ENCODE data around the gene UBE2E3.
"Not testable (repeated sequence)": the region's sequence is repeated elsewhere in the genome, so short reads cannot be mapped to it uniquely, and the experiment has no call there.

Gene UBE2E3

GRCh38 chr2:181025004-181025403 is 44.6 kb downstream of the UBE2E3 start:
- DNase-seq (ENCODE audit: low spot score in 2 of 2), result no peak
- ATAC-seq (ENCODE audit: low read depth), result no peak
- no peaks in the 10 kb centered on the region for H3K27me3 Mint-ChIP-seq
- H3K36me3 Mint-ChIP-seq, result peaks cover 5% of the 10 kb centered on the region
- peaks cover 8% of the 10 kb centered on the region for H3K4me1 Mint-ChIP-seq
- H3K27ac Mint-ChIP-seq, result no peak overlapping the region
- H3K9me3 Mint-ChIP-seq, result peaks cover 5% of the 10 kb centered on the region
- H3K4me3 Mint-ChIP-seq, result no peak overlapping the region

GRCh38 chr2:181036445-181036844 is 56.0 kb downstream of the UBE2E3 start:
- no peak overlapping the region for H3K4me3 Mint-ChIP-seq
- no peaks in the 10 kb centered on the region for H3K27me3 Mint-ChIP-seq
- peak overlapping the region; percentile 62 for H3K27ac Mint-ChIP-seq
- peaks cover 6% of the 10 kb centered on the region for H3K36me3 Mint-ChIP-seq
- H3K9me3 Mint-ChIP-seq, result no peaks in the 10 kb centered on the region
- peaks cover 14% of the 10 kb centered on the region for H3K4me1 Mint-ChIP-seq
- no peak for DNase-seq (ENCODE audit: low spot score in 2 of 2)
- no peak for ATAC-seq (ENCODE audit: low read depth)

GRCh38 chr2:181036848-181037603 is 56.6 kb downstream of the UBE2E3 start:
- peak overlapping the region; percentile 62 for H3K27ac Mint-ChIP-seq
- ATAC-seq (ENCODE audit: low read depth), result no peak
- no peak for DNase-seq (ENCODE audit: low spot score in 2 of 2)
- H3K4me3 Mint-ChIP-seq, result no peak overlapping the region
- H3K36me3 Mint-ChIP-seq, result peaks cover 5% of the 10 kb centered on the region
- no peaks in the 10 kb centered on the region for H3K27me3 Mint-ChIP-seq
- H3K4me1 Mint-ChIP-seq, result peaks cover 14% of the 10 kb centered on the region
- no peaks in the 10 kb centered on the region for H3K9me3 Mint-ChIP-seq

- Mint-ChIP-seq H3K27me3 (no peaks in the 10 kb centered on the region), H3K4me1 (peaks cover 15% of the 10 kb centered on the region), H3K36me3 (peaks cover 5% of the 10 kb centered on the region), H3K4me3 (no peak overlapping the region), H3K9me3 (no peaks in the 10 kb centered on the region), H3K27ac (no peak overlapping the region)
- no peak for ATAC-seq (ENCODE audit: low read depth)
- no peak for DNase-seq (ENCODE audit: low spot score in 2 of 2)
Observed at GRCh38 chr2:181037922-181038321, 57.5 kb downstream of the UBE2E3 start.

- H3K4me1 Mint-ChIP-seq, result peaks cover 15% of the 10 kb centered on the region
- no peak overlapping the region for H3K4me3 Mint-ChIP-seq
- no peak for DNase-seq (ENCODE audit: low spot score in 2 of 2)
- H3K27ac Mint-ChIP-seq, result no peak overlapping the region
- H3K27me3 Mint-ChIP-seq, result no peaks in the 10 kb centered on the region
- no peaks in the 10 kb centered on the region for H3K9me3 Mint-ChIP-seq
- ATAC-seq (ENCODE audit: low read depth), result no peak
- peaks cover 5% of the 10 kb centered on the region for H3K36me3 Mint-ChIP-seq
Observed at GRCh38 chr2:181038796-181039195, 58.4 kb downstream of the UBE2E3 start.

GRCh38 chr2:181040839-181041238 is 60.4 kb downstream of the UBE2E3 start:
- H3K4me3 Mint-ChIP-seq; H3K27ac Mint-ChIP-seq; H3K9me3 Mint-ChIP-seq; H3K27me3 Mint-ChIP-seq; DNase-seq (ENCODE audit: low spot score in 2 of 2); ATAC-seq (ENCODE audit: low read depth); H3K36me3 Mint-ChIP-seq: not testable (repeated sequence)
- peaks cover 17% of the 10 kb centered on the region for H3K4me1 Mint-ChIP-seq

- H3K4me1 Mint-ChIP-seq, result peaks cover 11% of the 10 kb centered on the region
- no peak for ATAC-seq (ENCODE audit: low read depth)
Observed at GRCh38 chr2:181041661-181042060, 61.3 kb downstream of the UBE2E3 start.

GRCh38 chr2:181042706-181043105 is 62.3 kb downstream of the UBE2E3 start:
- Mint-ChIP-seq H3K4me1 (peaks cover 8% of the 10 kb centered on the region), H3K9me3 (no peaks in the 10 kb centered on the region), H3K27me3 (no peaks in the 10 kb centered on the region), H3K4me3 (no peak overlapping the region), H3K36me3 (no peaks in the 10 kb centered on the region), H3K27ac (no peak overlapping the region)
- ATAC-seq (ENCODE audit: low read depth), result no peak
- no peak for DNase-seq (ENCODE audit: low spot score in 2 of 2)

More at GRCh38 chr2:181041661-181042060, 61.3 kb downstream of the UBE2E3 start:
- H3K4me3 Mint-ChIP-seq, result no peak overlapping the region
- H3K27me3 Mint-ChIP-seq, result no peaks in the 10 kb centered on the region
- H3K36me3 Mint-ChIP-seq, result peaks cover 2% of the 10 kb centered on the region
- no peaks in the 10 kb centered on the region for H3K9me3 Mint-ChIP-seq
- no peak for DNase-seq (ENCODE audit: low spot score in 2 of 2)
- H3K27ac Mint-ChIP-seq, result no peak overlapping the region

GRCh38 chr2:181046833-181047232 is 66.4 kb downstream of the UBE2E3 start:
- Mint-ChIP-seq H3K27me3 (no peaks in the 10 kb centered on the region), H3K9me3 (no peaks in the 10 kb centered on the region), H3K4me3 (no peak overlapping the region), H3K27ac (no peak overlapping the region), H3K4me1 (peaks cover 8% of the 10 kb centered on the region), H3K36me3 (no peaks in the 10 kb centered on the region)
- DNase-seq (ENCODE audit: low spot score in 2 of 2), result no peak
- peak; percentile 57 for ATAC-seq (ENCODE audit: low read depth)

GRCh38 chr2:181047829-181048228 is 67.4 kb downstream of the UBE2E3 start:
- H3K4me1 Mint-ChIP-seq, result peaks cover 13% of the 10 kb centered on the region

GRCh38 chr2:181051861-181052522 is 71.6 kb downstream of the UBE2E3 start:
- no peak for DNase-seq (ENCODE audit: low spot score in 2 of 2)
- ATAC-seq (ENCODE audit: low read depth), result no peak
- peak overlapping the region; percentile 49 for H3K27ac Mint-ChIP-seq
- no peaks in the 10 kb centered on the region for H3K36me3 Mint-ChIP-seq
- H3K4me1 Mint-ChIP-seq, result peaks cover 18% of the 10 kb centered on the region
- no peaks in the 10 kb centered on the region for H3K9me3 Mint-ChIP-seq
- no peaks in the 10 kb centered on the region for H3K27me3 Mint-ChIP-seq
- no peak overlapping the region for H3K4me3 Mint-ChIP-seq

More at GRCh38 chr2:181047829-181048228, 67.4 kb downstream of the UBE2E3 start:
- Mint-ChIP-seq H3K36me3 (no peaks in the 10 kb centered on the region), H3K9me3 (no peaks in the 10 kb centered on the region), H3K27me3 (no peaks in the 10 kb centered on the region), H3K27ac (no peak overlapping the region), H3K4me3 (no peak overlapping the region)
- DNase-seq (ENCODE audit: low spot score in 2 of 2) (no peak), ATAC-seq (ENCODE audit: low read depth) (no peak)

- H3K4me3 Mint-ChIP-seq, result no peak overlapping the region
- no peaks in the 10 kb centered on the region for H3K9me3 Mint-ChIP-seq
Observed at GRCh38 chr2:181052523-181052891, 72.1 kb downstream of the UBE2E3 start.

GRCh38 chr2:181054256-181054655 is 73.9 kb downstream of the UBE2E3 start:
- DNase-seq (ENCODE audit: low spot score in 2 of 2), result no peak
- H3K36me3 Mint-ChIP-seq, result no peaks in the 10 kb centered on the region
- H3K4me3 Mint-ChIP-seq, result no peak overlapping the region
- ATAC-seq (ENCODE audit: low read depth), result no peak
- no peaks in the 10 kb centered on the region for H3K27me3 Mint-ChIP-seq
- peaks cover 18% of the 10 kb centered on the region for H3K4me1 Mint-ChIP-seq
- no peaks in the 10 kb centered on the region for H3K9me3 Mint-ChIP-seq
- H3K27ac Mint-ChIP-seq, result peak overlapping the region; percentile 12

More at GRCh38 chr2:181052523-181052891, 72.1 kb downstream of the UBE2E3 start:
- peaks cover 18% of the 10 kb centered on the region for H3K4me1 Mint-ChIP-seq
- H3K36me3 Mint-ChIP-seq, result no peaks in the 10 kb centered on the region
- H3K27ac Mint-ChIP-seq, result peak overlapping the region; percentile 49
- no peaks in the 10 kb centered on the region for H3K27me3 Mint-ChIP-seq
- no peak for DNase-seq (ENCODE audit: low spot score in 2 of 2)
- ATAC-seq (ENCODE audit: low read depth), result no peak

- DNase-seq (ENCODE audit: low spot score in 2 of 2), result no peak
- Mint-ChIP-seq H3K36me3 (no peaks in the 10 kb centered on the region), H3K27me3 (no peaks in the 10 kb centered on the region), H3K4me1 (peaks cover 18% of the 10 kb centered on the region), H3K27ac (peak overlapping the region; percentile 12), H3K4me3 (no peak overlapping the region), H3K9me3 (no peaks in the 10 kb centered on the region)
- no peak for ATAC-seq (ENCODE audit: low read depth)
Observed at GRCh38 chr2:181054843-181055242, 74.4 kb downstream of the UBE2E3 start.
